Measurements from ENCODE around the gene RABEPK. TPM values are rescaled to one million over a fixed set of nuclear protein-coding genes. Genes with fewer than 3 reads are reported as not detected.

The RABEPK gene
- total and polyA plus RNA-seq, 10 of the 15 experiments (the other 5 are each of a cell fraction or from before 2014, with no cell fraction given): 26.9 to 59.8 (median 39.4) TPM

DNA sequence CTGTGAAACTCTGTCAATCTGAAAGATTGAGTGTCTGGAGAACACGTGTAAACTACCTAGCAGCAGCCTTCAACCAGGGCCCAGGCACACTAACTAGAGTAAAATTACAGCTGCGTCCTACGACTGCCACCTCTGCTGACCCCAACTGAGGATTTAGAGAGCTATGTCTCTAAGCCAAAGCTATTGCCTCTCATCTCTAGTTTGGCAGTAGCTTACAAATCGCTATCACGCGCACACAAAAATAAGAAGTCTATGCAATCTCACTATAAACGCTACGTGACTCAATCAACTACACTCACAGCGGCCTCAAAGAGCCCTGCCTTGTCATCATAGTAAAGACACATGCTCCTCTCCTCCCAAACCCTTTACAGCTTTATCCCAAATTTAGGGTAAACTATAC lies 19.5 kb upstream of the RABEPK start:
- Histone ChIP-seq H3K4me2 (ENCODE audit: control insufficient read depth, insufficient read depth) (no peak overlapping the region), H3K4me3 (no peak overlapping the region), H3K4me1 (ENCODE audit: control insufficient read depth, insufficient read depth, low read length) (no peaks in the 10 kb centered on the region), H4K20me1 (ENCODE audit: control insufficient read depth, insufficient read depth) (no peaks in the 10 kb centered on the region), H2AFZ (ENCODE audit: control insufficient read depth, low read depth, low read length) (no peak overlapping the region), H3K79me2 (ENCODE audit: control insufficient read depth, insufficient read depth, low read length) (peaks cover 58% of the 10 kb centered on the region), H3K9me3 (replicated peaks; ENCODE audit: control insufficient read depth, insufficient read depth, low read length) (no peaks in the 10 kb centered on the region), H3K27me3 (replicated peaks in 1 of 2; ENCODE audit: control insufficient read depth in 2 of 2, insufficient read depth in 2 of 2, low read length in 1 of 2) (no peaks in the 10 kb centered on the region), H3K27ac (ENCODE audit: control insufficient read depth, insufficient read depth) (no peak overlapping the region), H3K9ac (ENCODE audit: control insufficient read depth, insufficient read depth, low read length) (no peak overlapping the region), H3K36me3 (ENCODE audit: control insufficient read depth in 2 of 2, insufficient read depth in 2 of 2, low read length in 1 of 2) (peaks cover 0 to 1% of the 10 kb centered on the region in 2 experiments; a peak in 1 of 4 replicates)
- no TSS peak for BruUV-seq (replicated peaks)
- TF ChIP-seq ETV6 (conservative IDR thresholded peaks at IDR 0.05 in 1 of 2, IDR thresholded peaks at IDR 0.05 in 1 of 2; ENCODE audit: borderline replicate concordance in 1 of 2, low read depth in 1 of 2): no peak
- TF ChIP-seq, protein P1, sequence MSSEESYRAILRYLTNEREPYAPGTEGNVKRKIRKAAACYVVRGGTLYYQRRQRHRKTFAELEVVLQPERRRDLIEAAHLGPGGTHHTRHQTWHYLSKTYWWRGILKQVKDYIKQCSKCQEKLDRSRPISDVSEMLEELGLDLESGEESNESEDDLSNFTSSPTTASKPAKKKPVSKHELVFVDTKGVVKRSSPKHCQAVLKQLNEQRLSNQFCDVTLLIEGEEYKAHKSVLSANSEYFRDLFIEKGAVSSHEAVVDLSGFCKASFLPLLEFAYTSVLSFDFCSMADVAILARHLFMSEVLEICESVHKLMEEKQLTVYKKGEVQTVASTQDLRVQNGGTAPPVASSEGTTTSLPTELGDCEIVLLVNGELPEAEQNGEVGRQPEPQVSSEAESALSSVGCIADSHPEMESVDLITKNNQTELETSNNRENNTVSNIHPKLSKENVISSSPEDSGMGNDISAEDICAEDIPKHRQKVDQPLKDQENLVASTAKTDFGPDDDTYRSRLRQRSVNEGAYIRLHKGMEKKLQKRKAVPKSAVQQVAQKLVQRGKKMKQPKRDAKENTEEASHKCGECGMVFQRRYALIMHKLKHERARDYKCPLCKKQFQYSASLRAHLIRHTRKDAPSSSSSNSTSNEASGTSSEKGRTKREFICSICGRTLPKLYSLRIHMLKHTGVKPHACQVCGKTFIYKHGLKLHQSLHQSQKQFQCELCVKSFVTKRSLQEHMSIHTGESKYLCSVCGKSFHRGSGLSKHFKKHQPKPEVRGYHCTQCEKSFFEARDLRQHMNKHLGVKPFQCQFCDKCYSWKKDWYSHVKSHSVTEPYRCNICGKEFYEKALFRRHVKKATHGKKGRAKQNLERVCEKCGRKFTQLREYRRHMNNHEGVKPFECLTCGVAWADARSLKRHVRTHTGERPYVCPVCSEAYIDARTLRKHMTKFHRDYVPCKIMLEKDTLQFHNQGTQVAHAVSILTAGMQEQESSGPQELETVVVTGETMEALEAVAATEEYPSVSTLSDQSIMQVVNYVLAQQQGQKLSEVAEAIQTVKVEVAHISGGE (CRISPR knock-in tag; IDR thresholded peaks at IDR 0.05): no peak
- TF ChIP-seq, protein P2, sequence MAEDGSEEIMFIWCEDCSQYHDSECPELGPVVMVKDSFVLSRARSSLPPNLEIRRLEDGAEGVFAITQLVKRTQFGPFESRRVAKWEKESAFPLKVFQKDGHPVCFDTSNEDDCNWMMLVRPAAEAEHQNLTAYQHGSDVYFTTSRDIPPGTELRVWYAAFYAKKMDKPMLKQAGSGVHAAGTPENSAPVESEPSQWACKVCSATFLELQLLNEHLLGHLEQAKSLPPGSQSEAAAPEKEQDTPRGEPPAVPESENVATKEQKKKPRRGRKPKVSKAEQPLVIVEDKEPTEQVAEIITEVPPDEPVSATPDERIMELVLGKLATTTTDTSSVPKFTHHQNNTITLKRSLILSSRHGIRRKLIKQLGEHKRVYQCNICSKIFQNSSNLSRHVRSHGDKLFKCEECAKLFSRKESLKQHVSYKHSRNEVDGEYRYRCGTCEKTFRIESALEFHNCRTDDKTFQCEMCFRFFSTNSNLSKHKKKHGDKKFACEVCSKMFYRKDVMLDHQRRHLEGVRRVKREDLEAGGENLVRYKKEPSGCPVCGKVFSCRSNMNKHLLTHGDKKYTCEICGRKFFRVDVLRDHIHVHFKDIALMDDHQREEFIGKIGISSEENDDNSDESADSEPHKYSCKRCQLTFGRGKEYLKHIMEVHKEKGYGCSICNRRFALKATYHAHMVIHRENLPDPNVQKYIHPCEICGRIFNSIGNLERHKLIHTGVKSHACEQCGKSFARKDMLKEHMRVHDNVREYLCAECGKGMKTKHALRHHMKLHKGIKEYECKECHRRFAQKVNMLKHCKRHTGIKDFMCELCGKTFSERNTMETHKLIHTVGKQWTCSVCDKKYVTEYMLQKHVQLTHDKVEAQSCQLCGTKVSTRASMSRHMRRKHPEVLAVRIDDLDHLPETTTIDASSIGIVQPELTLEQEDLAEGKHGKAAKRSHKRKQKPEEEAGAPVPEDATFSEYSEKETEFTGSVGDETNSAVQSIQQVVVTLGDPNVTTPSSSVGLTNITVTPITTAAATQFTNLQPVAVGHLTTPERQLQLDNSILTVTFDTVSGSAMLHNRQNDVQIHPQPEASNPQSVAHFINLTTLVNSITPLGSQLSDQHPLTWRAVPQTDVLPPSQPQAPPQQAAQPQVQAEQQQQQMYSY (CRISPR knock-in tag; IDR thresholded peaks at IDR 0.05): no peak
- TF ChIP-seq EZH2 (IDR thresholded peaks at IDR 0.05; ENCODE audit: borderline replicate concordance, control insufficient read depth, low read depth, low read length): no peak
- TF ChIP-seq ESRRA (IDR thresholded peaks at IDR 0.05; ENCODE audit: low read length): no peak
- no peak for TF ChIP-seq TBL1XR1 (IDR thresholded peaks at IDR 0.05; ENCODE audit: low read depth, low read length)
- TF ChIP-seq TAF1 (IDR thresholded peaks at IDR 0.05; ENCODE audit: borderline replicate concordance, low read depth, low read length): no peak
- TF ChIP-seq BHLHE40 (IDR thresholded peaks at IDR 0.05; ENCODE audit: borderline replicate concordance in 1 of 2, low read depth in 2 of 2, low read length in 1 of 2): no peak
- TF ChIP-seq TARDBP (IDR thresholded peaks at IDR 0.05; ENCODE audit: borderline replicate concordance): no peak
- no peak for TF ChIP-seq NFXL1 (IDR thresholded peaks at IDR 0.05; ENCODE audit: borderline replicate concordance)
- TF ChIP-seq, protein P3, sequence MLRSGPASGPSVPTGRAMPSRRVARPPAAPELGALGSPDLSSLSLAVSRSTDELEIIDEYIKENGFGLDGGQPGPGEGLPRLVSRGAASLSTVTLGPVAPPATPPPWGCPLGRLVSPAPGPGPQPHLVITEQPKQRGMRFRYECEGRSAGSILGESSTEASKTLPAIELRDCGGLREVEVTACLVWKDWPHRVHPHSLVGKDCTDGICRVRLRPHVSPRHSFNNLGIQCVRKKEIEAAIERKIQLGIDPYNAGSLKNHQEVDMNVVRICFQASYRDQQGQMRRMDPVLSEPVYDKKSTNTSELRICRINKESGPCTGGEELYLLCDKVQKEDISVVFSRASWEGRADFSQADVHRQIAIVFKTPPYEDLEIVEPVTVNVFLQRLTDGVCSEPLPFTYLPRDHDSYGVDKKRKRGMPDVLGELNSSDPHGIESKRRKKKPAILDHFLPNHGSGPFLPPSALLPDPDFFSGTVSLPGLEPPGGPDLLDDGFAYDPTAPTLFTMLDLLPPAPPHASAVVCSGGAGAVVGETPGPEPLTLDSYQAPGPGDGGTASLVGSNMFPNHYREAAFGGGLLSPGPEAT (IDR thresholded peaks at IDR 0.05; ENCODE audit: low read depth): no peak
- no peak for DNase-seq (ENCODE audit: low read depth, low spot score)
- ChIA-PET POLR2A (interaction anchor here (0.8 to 1.0 kb wide), 2 partner anchors 16 to 61 kb away, joined by 3 to 4 read pairs; partner anchors contain the start of gene HSPA5), CTCF (interaction anchor here (1.1 kb wide), 1 partner anchor 408 kb away, joined by 3 read pairs; no protein-coding TSS in a partner anchor), RAD21 (ENCODE audit: unreplicated experiment) (no interaction called here), SMC1A (ENCODE audit: uncharacterized antibody, unreplicated experiment) (no interaction called here)
- in situ Hi-C loops (cut with MboI): no loop called here
- no peak for FAIRE-seq
- intact Hi-C loops (cut with micrococcal nuclease; ENCODE audit: unreplicated experiment): no loop called here
- WGBS (ENCODE audit: insufficient coverage, insufficient replicate concordance, low lambda C conversion rate, missing lambda C conversion rate): 88% methylated on average over 9 of the region's 9 CpGs
- ATAC-seq: no peak
